ENCODE measurements around the gene TEAD2. TPM values are rescaled to one million over a fixed set of nuclear protein-coding genes. Genes with fewer than 3 reads are reported as not detected.

The TEAD2 gene
- total RNA-seq, 1 donor from 2014 or later = 58.2 TPM

- H2AFZ ChIP-seq (ENCODE audit: low read depth, low read length) = no peak overlapping the region
- peaks cover 5% of the 10 kb centered on the region for H3K27me3 Mint-ChIP-seq (ENCODE audit: low read depth, unreplicated experiment)
Measured at GRCh38 chr19:49343123-49343522, 19.1 kb downstream of the TEAD2 start.

DNA sequence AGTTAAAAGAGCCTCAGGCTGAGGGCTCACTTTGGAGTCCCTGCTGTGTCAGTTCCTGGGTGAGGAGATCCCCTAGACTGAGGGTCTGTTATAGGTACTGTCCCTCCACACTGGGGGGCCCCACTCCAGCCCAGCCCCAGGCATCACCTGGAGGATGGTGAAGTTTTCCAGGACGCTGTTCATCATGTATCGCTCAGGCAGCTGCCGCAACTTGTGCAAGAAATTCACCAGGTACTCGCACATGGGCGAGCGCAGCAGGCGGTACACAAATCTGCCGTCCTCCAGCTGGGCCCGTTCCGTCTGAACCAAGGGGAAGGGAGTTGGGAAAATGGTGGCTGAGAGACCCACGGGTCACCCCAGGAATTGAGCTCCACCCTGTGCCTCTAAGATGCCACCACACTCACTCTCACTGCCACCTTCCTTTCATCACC is 19.9 kb downstream of the TEAD2 start:
- no peak for DNase-seq (ENCODE audit: low read depth)
- peaks cover 66% of the 10 kb centered on the region for H4K20me1 ChIP-seq (ENCODE audit: insufficient read depth, low read length)
- no peak overlapping the region for H2AFZ ChIP-seq (ENCODE audit: low read depth, low read length)
- Mint-ChIP-seq H3K4me1 (ENCODE audit: low read depth, unreplicated experiment) (peaks cover 4% of the 10 kb centered on the region), H3K27ac (ENCODE audit: unreplicated experiment) (no peak overlapping the region), H3K27me3 (ENCODE audit: low read depth, unreplicated experiment) (peaks cover 5% of the 10 kb centered on the region), H3K4me3 (ENCODE audit: unreplicated experiment) (no peak overlapping the region), H3K36me3 (ENCODE audit: low read depth, unreplicated experiment) (peaks cover 34% of the 10 kb centered on the region), H3K9me3 (ENCODE audit: unreplicated experiment) (peaks cover 3% of the 10 kb centered on the region)
- FAIRE-seq = no peak
- no peak overlapping the region for H3K4me3 ChIP-seq (ENCODE audit: insufficient read depth, low read depth, low read length)
- TF ChIP-seq, protein P1, sequence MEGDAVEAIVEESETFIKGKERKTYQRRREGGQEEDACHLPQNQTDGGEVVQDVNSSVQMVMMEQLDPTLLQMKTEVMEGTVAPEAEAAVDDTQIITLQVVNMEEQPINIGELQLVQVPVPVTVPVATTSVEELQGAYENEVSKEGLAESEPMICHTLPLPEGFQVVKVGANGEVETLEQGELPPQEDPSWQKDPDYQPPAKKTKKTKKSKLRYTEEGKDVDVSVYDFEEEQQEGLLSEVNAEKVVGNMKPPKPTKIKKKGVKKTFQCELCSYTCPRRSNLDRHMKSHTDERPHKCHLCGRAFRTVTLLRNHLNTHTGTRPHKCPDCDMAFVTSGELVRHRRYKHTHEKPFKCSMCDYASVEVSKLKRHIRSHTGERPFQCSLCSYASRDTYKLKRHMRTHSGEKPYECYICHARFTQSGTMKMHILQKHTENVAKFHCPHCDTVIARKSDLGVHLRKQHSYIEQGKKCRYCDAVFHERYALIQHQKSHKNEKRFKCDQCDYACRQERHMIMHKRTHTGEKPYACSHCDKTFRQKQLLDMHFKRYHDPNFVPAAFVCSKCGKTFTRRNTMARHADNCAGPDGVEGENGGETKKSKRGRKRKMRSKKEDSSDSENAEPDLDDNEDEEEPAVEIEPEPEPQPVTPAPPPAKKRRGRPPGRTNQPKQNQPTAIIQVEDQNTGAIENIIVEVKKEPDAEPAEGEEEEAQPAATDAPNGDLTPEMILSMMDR (IDR thresholded peaks at IDR 0.05; ENCODE audit: insufficient read depth, low read depth, low read length) = no peak
- TF ChIP-seq EZH2 (IDR thresholded peaks at IDR 0.05; ENCODE audit: insufficient read depth, low read length) = no peak
- no peaks in the 10 kb centered on the region for H3K27me3 ChIP-seq (ENCODE audit: insufficient read depth, low read length)
- H3K27ac ChIP-seq (ENCODE audit: low read depth, low read length) = no peak overlapping the region
- H3K79me2 ChIP-seq (ENCODE audit: insufficient read depth, low read length) = no peaks in the 10 kb centered on the region
- H3K36me3 ChIP-seq (ENCODE audit: insufficient read depth, low read length) = peaks cover 31% of the 10 kb centered on the region
- H3K9me3 ChIP-seq (ENCODE audit: insufficient read depth, low read depth, low read length) = no peaks in the 10 kb centered on the region
- no peak overlapping the region for H3K4me2 ChIP-seq (ENCODE audit: low read length)
- H3K4me1 ChIP-seq (ENCODE audit: insufficient read depth, low read length) = peaks cover 6% of the 10 kb centered on the region
- no peak overlapping the region for H3K9ac ChIP-seq (ENCODE audit: low read length)

More at GRCh38 chr19:49343123-49343522, 19.1 kb downstream of the TEAD2 start:
- H3K79me2 ChIP-seq (ENCODE audit: insufficient read depth, low read length) = no peaks in the 10 kb centered on the region
- TF ChIP-seq, protein P1 (IDR thresholded peaks at IDR 0.05; ENCODE audit: insufficient read depth, low read depth, low read length) = no peak
- no peak for TF ChIP-seq EZH2 (IDR thresholded peaks at IDR 0.05; ENCODE audit: insufficient read depth, low read length)
- FAIRE-seq (no peak), DNase-seq (ENCODE audit: low read depth) (no peak)
- no peak overlapping the region for H3K9ac ChIP-seq (ENCODE audit: low read length)
- H3K4me2 ChIP-seq (ENCODE audit: low read length) = no peak overlapping the region
- H3K4me1 ChIP-seq (ENCODE audit: insufficient read depth, low read length) = peaks cover 6% of the 10 kb centered on the region
- no peak overlapping the region for H3K4me3 ChIP-seq (ENCODE audit: insufficient read depth, low read depth, low read length)
- peaks cover 71% of the 10 kb centered on the region for H4K20me1 ChIP-seq (ENCODE audit: insufficient read depth, low read length)
- peaks cover 35% of the 10 kb centered on the region for H3K36me3 ChIP-seq (ENCODE audit: insufficient read depth, low read length)
- H3K9me3 ChIP-seq (ENCODE audit: insufficient read depth, low read depth, low read length) = no peaks in the 10 kb centered on the region
- Mint-ChIP-seq H3K4me3 (ENCODE audit: unreplicated experiment) (no peak overlapping the region), H3K27ac (ENCODE audit: unreplicated experiment) (no peak overlapping the region), H3K4me1 (ENCODE audit: low read depth, unreplicated experiment) (peaks cover 4% of the 10 kb centered on the region), H3K9me3 (ENCODE audit: unreplicated experiment) (peaks cover 1% of the 10 kb centered on the region), H3K36me3 (ENCODE audit: low read depth, unreplicated experiment) (peaks cover 39% of the 10 kb centered on the region)
- H3K27ac ChIP-seq (ENCODE audit: low read depth, low read length) = no peak overlapping the region
- no peaks in the 10 kb centered on the region for H3K27me3 ChIP-seq (ENCODE audit: insufficient read depth, low read length)

- H3K27me3 Mint-ChIP-seq (ENCODE audit: low read depth, unreplicated experiment) = peaks cover 5% of the 10 kb centered on the region
- H3K27ac Mint-ChIP-seq (ENCODE audit: unreplicated experiment) = no peak overlapping the region
- Histone ChIP-seq H3K27ac (ENCODE audit: low read depth, low read length) (no peak overlapping the region), H2AFZ (ENCODE audit: low read depth, low read length) (no peak overlapping the region), H3K9ac (ENCODE audit: low read length) (no peak overlapping the region), H3K4me2 (ENCODE audit: low read length) (no peak overlapping the region), H3K36me3 (ENCODE audit: insufficient read depth, low read length) (peaks cover 23% of the 10 kb centered on the region), H3K4me1 (ENCODE audit: insufficient read depth, low read length) (peaks cover 6% of the 10 kb centered on the region), H3K9me3 (ENCODE audit: insufficient read depth, low read depth, low read length) (no peaks in the 10 kb centered on the region), H3K4me3 (ENCODE audit: insufficient read depth, low read depth, low read length) (no peak overlapping the region), H4K20me1 (ENCODE audit: insufficient read depth, low read length) (peaks cover 64% of the 10 kb centered on the region), H3K79me2 (ENCODE audit: insufficient read depth, low read length) (no peaks in the 10 kb centered on the region), H3K27me3 (ENCODE audit: insufficient read depth, low read length) (no peaks in the 10 kb centered on the region)
- H3K4me1 Mint-ChIP-seq (ENCODE audit: low read depth, unreplicated experiment) = peaks cover 4% of the 10 kb centered on the region
- FAIRE-seq (no peak), DNase-seq (ENCODE audit: low read depth) (no peak)
- peaks cover 3% of the 10 kb centered on the region for H3K9me3 Mint-ChIP-seq (ENCODE audit: unreplicated experiment)
- H3K4me3 Mint-ChIP-seq (ENCODE audit: unreplicated experiment) = no peak overlapping the region
- peaks cover 38% of the 10 kb centered on the region for H3K36me3 Mint-ChIP-seq (ENCODE audit: low read depth, unreplicated experiment)
- no peak for TF ChIP-seq EZH2 (IDR thresholded peaks at IDR 0.05; ENCODE audit: insufficient read depth, low read length)
- TF ChIP-seq, protein P1 (IDR thresholded peaks at IDR 0.05; ENCODE audit: insufficient read depth, low read depth, low read length) = no peak
Measured at GRCh38 chr19:49340865-49341718, 21.1 kb downstream of the TEAD2 start.
